Prostate gland (tissue), 2 donors: Measurements from ENCODE around the gene NCF2. TPM values are rescaled to one million over a fixed set of nuclear protein-coding genes. Genes with fewer than 3 reads are reported as not detected.

Experiments
- DNase-seq: peaks from one replicate; pipeline ENCODE4 v3.0.0-alpha.2; 2019; ENCODE audit warnings: low spot score
- H3K27ac ChIP-seq, 2 donors: fragments of 200-600 bp; sonication (generic); 2 replicates each; pipeline ENCODE4 v1.5.1; 2017 to 2019
- H3K27me3 ChIP-seq: fragments of 200-600 bp; sonication (generic); replicated peaks from 2 replicates; pipeline ENCODE4 v1.5.1; 2019; ENCODE audit not compliant: insufficient read depth
- H3K36me3 ChIP-seq, 2 donors: fragments of 200-600 bp; sonication (generic); 1 replicate in 1 of 2; 2 replicates in 1 of 2; pipeline versions ENCODE4 v1.5.1 to v1.8.1; 2017 to 2019
- H3K4me1 ChIP-seq: fragments of 200-600 bp; sonication (generic); replicated peaks from 2 replicates; pipeline ENCODE4 v1.5.1; 2019
- H3K4me3 ChIP-seq, 2 donors: fragments of 200-600 bp; sonication (generic); 2 replicates each; pipeline ENCODE4 v1.5.1; 2017 to 2019
- H3K9me3 ChIP-seq: fragments of 200-600 bp; sonication (generic); 2 replicates; pipeline ENCODE4 v1.5.1; 2017
- CTCF ChIP-seq, 4 experiments: fragments of 200-600 bp in 2 of 4; fragments of 450-650 bp in 2 of 4; sonication (generic) in 2 of 4; IDR thresholded peaks; 1 replicate in 3 of 4; 2 replicates in 1 of 4; pipeline ENCODE4 v1.5.1; 2016 to 2019; ENCODE audit warnings: antibody characterized with exemption in 4 of 4, mild to moderate bottlenecking in 2 of 4, moderate library complexity in 2 of 4
- POLR2A ChIP-seq: fragments of 450-650 bp; IDR thresholded peaks from one replicate; pipeline ENCODE4 v1.6.1; 2016; ENCODE audit warnings: antibody characterized with exemption, mild to moderate bottlenecking
- POLR2AphosphoS5 ChIP-seq: sonication (generic); formaldehyde crosslinking; IDR thresholded peaks from one replicate; pipeline ENCODE4 v1.6.1; 2017; ENCODE audit warnings: antibody characterized with exemption
- WGBS: methylation state at CpG from one replicate; pipeline ENCODE4 v1.1.5; 2018; 5-methylcytosine and 5-hydroxymethylcytosine counted together
- intact Hi-C: fragments of 100-400 bp; cut with DNase I; formaldehyde crosslinking; loops from one replicate; pipeline ENCODE4 v1.14.2; 2022
- total RNA-seq, 2 donors: library from RNA; depleted of rRNA; stranded (reverse); fragments of >200 nt; gene quantifications; one replicate each; pipeline ENCODE4 v1.1.0, GENCODE V29; 2016

The NCF2 gene
- total RNA-seq, 2 donors from 2014 or later = 2.1 to 5.6 TPM

- Histone ChIP-seq H3K27me3 (no peaks in the 10 kb centered on the region), H3K36me3 (no peaks in the 10 kb centered on the region), H3K4me1 (no peaks in the 10 kb centered on the region), H3K4me3 (no peak overlapping the region), H3K9me3 (no peaks in the 10 kb centered on the region), H3K27ac (no peak overlapping the region)
- intact Hi-C loops = loop anchor here (10.0 kb wide), 1 partner anchor 323 kb away; no protein-coding TSS in a partner anchor
- no peak for DNase-seq
- TF ChIP-seq POLR2A (no peak), POLR2AphosphoS5 (no peak), CTCF (IDR thresholded peaks at IDR 0.05) (no peak)
- 83% methylated on average over 2 of the region's 2 CpGs for whole genome bisulfite sequencing
These were observed 17.2 kb upstream of the NCF2 start for GRCh38 chr1:183607322-183607980.

GRCh38 chr1:183605904-183606303 is 15.6 kb upstream of the NCF2 start:
- Histone ChIP-seq H3K27ac (no peak overlapping the region), H3K4me3 (no peak overlapping the region), H3K36me3 (no peaks in the 10 kb centered on the region), H3K4me1 (no peaks in the 10 kb centered on the region), H3K27me3 (no peaks in the 10 kb centered on the region), H3K9me3 (no peaks in the 10 kb centered on the region)
- DNase-seq = no peak
- intact Hi-C loops = loop anchor here (10.0 kb wide), 1 partner anchor 321 kb away; no protein-coding TSS in a partner anchor
- WGBS = 86% methylated on average over 2 of the region's 2 CpGs
- no peak for TF ChIP-seq POLR2A
- TF ChIP-seq POLR2AphosphoS5 = no peak
- TF ChIP-seq CTCF (IDR thresholded peaks at IDR 0.05) = no peak

- H3K4me3 ChIP-seq = no peak overlapping the region
- H3K27ac ChIP-seq = no peak overlapping the region
- H3K36me3 ChIP-seq = no peaks in the 10 kb centered on the region
- no peak for DNase-seq
- 92% methylated on average over 8 of the region's 8 CpGs for WGBS
- no peaks in the 10 kb centered on the region for H3K4me1 ChIP-seq
- H3K27me3 ChIP-seq = no peaks in the 10 kb centered on the region
- no peak for TF ChIP-seq POLR2AphosphoS5
- TF ChIP-seq POLR2A = no peak
- no peak for TF ChIP-seq CTCF (IDR thresholded peaks at IDR 0.05)
- intact Hi-C loops = loop anchor here (10.0 kb wide), 1 partner anchor 320 kb away; no protein-coding TSS in a partner anchor
- H3K9me3 ChIP-seq = no peaks in the 10 kb centered on the region
These were observed 14.6 kb upstream of the NCF2 start for GRCh38 chr1:183604815-183605214.

GRCh38 chr1:183604038-183604808 is 14.0 kb upstream of the NCF2 start:
- H3K27me3 ChIP-seq = no peaks in the 10 kb centered on the region
- H3K36me3 ChIP-seq = no peaks in the 10 kb centered on the region
- WGBS = 75% methylated on average over 10 of the region's 10 CpGs
- no peak overlapping the region for H3K4me3 ChIP-seq
- no peaks in the 10 kb centered on the region for H3K4me1 ChIP-seq
- no peak overlapping the region for H3K27ac ChIP-seq
- no peak for DNase-seq
- intact Hi-C loops = loop anchor here (10.0 kb wide), 1 partner anchor 319 kb away; no protein-coding TSS in a partner anchor
- no peak for TF ChIP-seq POLR2AphosphoS5
- TF ChIP-seq POLR2A = no peak
- no peaks in the 10 kb centered on the region for H3K9me3 ChIP-seq

- no peak for TF ChIP-seq CTCF (IDR thresholded peaks at IDR 0.05)
- no peak for TF ChIP-seq POLR2A
- no peak for TF ChIP-seq POLR2AphosphoS5
- no peak for DNase-seq
- no peaks in the 10 kb centered on the region for H3K4me1 ChIP-seq
- no peaks in the 10 kb centered on the region for H3K36me3 ChIP-seq
- no peaks in the 10 kb centered on the region for H3K27me3 ChIP-seq
- intact Hi-C loops = loop anchor here (10.0 kb wide), 1 partner anchor 318 kb away; no protein-coding TSS in a partner anchor
- H3K27ac ChIP-seq = no peak overlapping the region
- H3K4me3 ChIP-seq = no peak overlapping the region
- 100% methylated on average over 1 of the region's 1 CpG for WGBS
- no peaks in the 10 kb centered on the region for H3K9me3 ChIP-seq
These were observed 12.3 kb upstream of the NCF2 start for GRCh38 chr1:183602510-183602909.
